GM18861 (cell line): ENCODE measurements around the gene LAMA3.

ENCODE experiments used
- ATAC-seq: cut with Tn5 transposase; IDR thresholded peaks from one replicate; pipeline ENCODE4 v1.9.1; 2021; ENCODE audit not compliant: unreplicated experiment

LAMA3 gene

DNA sequence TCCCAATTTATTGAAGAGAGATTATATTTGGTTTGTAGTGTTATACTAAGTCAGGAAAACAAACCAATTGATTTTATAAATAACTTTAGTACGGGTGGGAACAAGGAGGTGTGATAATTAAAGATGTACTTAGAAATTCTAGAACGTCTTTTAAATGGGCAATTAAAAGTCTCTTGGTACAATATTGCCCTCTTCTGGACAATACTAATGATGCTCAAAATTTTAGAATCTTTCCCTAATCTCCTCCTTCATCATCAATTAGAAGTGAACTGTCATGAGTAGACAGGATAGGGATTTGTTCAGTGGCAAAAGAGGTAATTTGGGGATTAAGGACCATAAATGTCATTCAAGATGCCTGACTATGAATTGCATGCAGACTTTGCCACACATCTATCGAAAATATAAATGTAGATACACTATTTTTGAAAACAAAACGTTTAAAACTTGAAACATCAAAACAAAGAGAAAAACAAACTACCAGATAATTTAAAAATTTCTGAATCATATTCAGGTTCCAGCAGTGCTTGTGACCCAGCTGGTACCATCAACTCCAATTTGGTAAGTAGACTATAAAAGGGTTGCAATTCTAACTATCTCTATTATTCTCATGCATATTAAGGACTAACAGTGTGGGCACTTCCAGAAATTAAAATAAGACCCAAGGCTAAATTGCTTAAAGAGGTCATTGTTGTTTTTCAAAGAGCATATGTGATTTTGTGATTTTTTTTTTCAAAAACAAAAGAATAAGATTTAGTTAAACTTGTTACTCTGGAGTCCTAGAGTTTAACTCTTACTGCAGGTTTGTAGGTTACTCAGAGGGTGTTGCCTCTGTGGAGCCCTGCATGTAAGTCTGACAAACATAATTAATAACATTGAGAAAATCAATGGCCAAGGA lies 123.5 kb downstream of the LAMA3 start:
- ATAC-seq: no peak

- ATAC-seq: no peak
These were observed 125.8 kb downstream of the LAMA3 start for GRCh38 chr18:23814991-23815614.

DNA sequence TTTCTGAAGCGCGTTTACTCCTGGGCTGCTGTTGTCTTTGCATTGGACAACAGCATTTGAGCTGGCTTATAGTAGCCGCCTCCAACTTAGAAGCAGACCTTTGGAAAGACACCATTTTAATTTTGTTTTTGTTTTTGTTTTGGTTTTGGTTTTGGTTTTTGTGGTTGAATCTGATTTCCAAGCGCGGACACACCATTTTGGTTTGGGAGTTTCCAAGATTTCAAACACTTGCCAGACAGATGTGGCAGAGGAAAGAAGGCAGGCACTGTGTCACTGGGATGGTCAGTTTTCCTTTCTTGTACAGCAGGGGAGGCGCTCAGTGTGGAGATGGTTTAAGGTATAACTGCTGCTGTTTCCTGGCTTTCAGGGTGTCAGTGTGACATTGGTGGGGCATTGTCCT lies 126.8 kb downstream of the LAMA3 start:
- ATAC-seq: no peak

DNA sequence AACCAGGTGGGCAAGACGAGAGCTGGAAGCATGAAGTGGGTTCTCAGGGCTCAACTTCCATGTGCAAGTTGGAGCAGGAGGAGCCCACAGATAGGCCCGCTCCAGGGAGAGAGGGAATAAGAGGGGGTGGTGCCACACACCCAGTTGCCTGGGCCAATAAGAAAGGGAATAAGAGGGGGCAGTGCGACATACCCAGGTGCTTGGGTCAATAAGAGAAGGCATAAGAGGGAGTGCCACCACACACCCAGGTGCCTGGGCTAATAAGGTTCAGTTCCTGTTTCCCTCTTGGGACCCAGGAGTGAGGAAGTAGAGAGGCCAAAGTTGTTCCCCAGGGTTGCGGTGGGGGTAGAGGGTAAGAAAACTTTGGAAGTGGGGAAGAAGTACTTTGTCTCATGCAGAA lies 127.5 kb downstream of the LAMA3 start:
- no peak for ATAC-seq

DNA sequence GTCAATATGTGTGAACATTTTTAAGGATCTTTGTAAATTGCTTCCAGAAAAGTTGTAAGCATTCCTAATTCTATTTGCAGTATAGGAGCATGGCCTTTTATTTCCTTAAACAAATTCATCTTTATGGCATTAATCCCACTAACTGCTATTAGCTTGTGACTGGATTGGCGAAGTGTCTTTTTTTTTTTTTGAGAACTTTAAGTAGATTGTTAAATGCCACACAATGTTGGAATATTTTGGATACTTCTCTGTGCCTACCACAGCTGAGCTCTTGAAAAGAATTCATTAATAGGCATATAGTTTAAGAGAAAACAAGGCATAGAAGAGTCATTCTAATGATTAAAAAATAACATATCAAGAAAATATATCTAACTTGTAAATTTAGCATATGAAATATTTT lies 129.7 kb downstream of the LAMA3 start:
- ATAC-seq: no peak

- no peak for ATAC-seq
These were observed 133.5 kb downstream of the LAMA3 start for GRCh38 chr18:23822590-23823385.

- ATAC-seq: no peak
These were observed 135.0 kb downstream of the LAMA3 start for GRCh38 chr18:23824240-23824639.

GRCh38 chr18:23824669-23825068 lies 135.4 kb downstream of the LAMA3 start:
- no peak for ATAC-seq

DNA sequence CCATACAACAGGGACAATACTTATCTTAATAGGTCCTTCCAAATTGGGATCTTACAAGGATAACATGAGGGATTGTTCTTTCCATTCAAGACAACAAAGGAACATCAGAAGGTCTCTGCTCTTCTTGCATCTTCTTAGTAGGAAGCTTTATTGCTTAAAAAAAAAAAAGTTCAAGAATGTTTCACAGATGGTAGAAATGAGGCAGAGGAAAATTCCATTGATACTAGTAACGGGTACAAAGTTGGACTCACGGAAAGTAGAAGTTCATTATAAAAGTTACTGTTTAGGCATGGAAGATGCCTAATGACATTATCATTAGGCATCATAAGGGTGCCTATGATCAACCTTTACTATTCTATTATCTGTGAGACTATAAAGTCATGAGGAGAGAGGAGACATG lies 136.2 kb downstream of the LAMA3 start:
- peak; percentile 2 for ATAC-seq

DNA sequence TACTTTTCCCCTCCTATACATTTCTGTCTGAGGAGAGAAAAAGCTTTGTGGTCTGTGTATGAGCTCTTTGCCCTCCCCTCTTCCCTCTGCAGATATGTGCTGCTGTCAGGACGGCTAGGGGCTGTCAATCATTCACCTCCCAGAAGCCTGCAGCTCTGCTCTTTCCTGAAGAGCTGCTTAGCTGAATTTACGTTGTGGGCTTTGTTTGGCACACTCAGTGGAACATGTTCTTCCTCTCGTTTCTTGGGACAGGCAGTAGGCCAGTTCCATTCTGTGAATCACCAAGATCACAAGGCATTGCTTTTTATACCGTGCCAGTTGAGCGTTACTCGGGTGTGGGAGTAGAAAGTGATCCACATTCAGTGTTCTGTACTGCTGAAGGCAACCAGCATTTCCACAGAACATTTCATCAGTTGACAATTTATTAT lies 136.7 kb downstream of the LAMA3 start:
- peak; percentile 64 for ATAC-seq

- ATAC-seq: no peak
These were observed 137.8 kb downstream of the LAMA3 start for GRCh38 chr18:23826850-23827620.

- no peak for ATAC-seq
These were observed 138.4 kb downstream of the LAMA3 start for GRCh38 chr18:23827681-23828080.

- peak; percentile 87 for ATAC-seq
These were observed 139.2 kb downstream of the LAMA3 start for GRCh38 chr18:23828426-23828825.

- no peak for ATAC-seq
These were observed 143.7 kb downstream of the LAMA3 start for GRCh38 chr18:23832911-23833310.

DNA sequence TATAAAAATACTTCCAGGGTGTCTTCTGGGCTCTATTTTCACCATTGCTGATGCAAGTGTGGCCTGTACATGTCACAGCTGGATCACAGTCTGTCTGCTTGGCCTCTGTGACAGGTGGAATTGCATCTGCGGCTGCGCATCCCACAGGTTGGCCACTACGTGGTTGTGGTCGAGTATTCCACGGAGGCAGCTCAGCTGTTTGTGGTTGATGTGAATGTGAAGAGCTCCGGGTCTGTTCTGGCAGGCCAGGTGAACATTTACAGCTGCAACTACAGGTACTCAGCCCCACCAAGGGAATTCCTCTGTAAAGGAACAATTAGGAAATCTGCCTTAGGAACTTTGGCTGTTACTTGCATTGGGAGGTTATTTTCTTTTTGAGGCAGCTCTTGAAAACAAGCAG lies 144.5 kb downstream of the LAMA3 start:
- ATAC-seq: no peak

DNA sequence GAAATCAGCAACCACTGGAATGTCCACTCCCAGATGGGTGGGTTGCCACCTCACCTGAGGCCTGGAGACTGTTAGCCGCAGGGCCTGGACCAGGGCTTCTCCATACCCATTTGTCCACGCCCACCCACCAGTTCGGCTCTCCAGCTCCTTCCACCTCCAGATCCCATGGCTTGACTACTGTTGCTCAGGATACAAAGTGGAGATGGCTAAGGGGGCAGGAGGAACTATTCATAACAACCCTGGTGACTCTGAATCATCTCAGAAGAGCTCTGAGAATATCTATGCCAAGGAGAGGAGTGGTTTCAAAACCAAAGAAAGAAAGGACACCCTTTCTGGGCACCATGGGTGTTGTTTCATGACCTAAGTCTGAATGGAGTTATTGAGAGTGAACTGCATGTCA lies 145.8 kb downstream of the LAMA3 start:
- no peak for ATAC-seq

- ATAC-seq: no peak
These were observed 146.3 kb downstream of the LAMA3 start for GRCh38 chr18:23835506-23835905.

- no peak for ATAC-seq
These were observed 148.3 kb downstream of the LAMA3 start for GRCh38 chr18:23837591-23837990.

GRCh38 chr18:23838233-23838632 lies 149.0 kb downstream of the LAMA3 start:
- ATAC-seq: no peak

DNA sequence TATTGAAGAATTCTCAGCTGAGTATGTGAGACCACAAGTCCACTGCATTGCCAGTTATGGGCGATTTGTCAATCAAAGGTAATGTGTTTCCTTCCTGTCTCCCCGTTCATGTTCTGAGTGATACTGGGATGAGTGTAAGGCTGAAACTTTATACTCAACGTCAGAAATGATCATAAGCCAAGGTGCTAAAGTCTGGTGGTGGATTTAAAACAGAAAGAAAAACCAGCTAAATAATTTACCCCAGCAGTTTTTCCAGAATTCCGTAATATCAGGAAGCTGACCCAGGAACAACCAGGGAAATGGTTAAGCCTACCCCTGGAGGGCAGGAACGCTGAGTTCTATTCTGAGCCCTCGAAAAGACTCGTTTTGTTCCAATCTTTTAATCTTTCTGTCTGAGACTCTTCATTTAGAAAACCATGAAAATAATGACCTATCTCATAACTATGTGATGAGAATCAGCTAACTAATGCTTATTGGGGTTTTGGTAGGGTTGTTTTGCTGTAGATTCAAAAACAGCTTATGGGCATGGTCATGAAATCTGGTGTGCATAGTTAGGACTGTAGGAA lies 149.6 kb downstream of the LAMA3 start:
- no peak for ATAC-seq

DNA sequence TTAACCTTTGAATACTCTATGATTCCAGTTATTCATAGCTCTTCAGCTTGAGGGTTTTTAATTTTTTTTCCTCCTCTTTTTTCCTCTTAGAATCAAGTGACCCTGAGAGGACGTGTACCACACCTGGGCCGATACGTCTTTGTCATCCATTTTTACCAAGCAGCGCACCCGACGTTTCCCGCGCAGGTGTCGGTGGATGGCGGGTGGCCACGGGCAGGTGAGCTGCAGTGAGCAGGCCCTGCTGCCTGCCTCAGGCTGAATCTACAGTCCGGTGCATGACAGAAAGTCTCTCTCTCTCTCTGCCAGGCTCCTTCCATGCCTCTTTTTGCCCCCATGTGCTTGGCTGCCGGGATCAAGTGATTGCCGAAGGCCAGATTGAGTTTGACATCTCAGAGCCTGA lies 153.1 kb downstream of the LAMA3 start:
- ATAC-seq: no peak
